ENCODE measurements around the gene CNTNAP3B. TPM values are rescaled to one million over a fixed set of nuclear protein-coding genes. Genes with fewer than 3 reads are reported as not detected.
"Not testable (repeated sequence)": the region's sequence is repeated elsewhere in the genome, so short reads cannot be mapped to it uniquely, and the experiment has no call there.

The CNTNAP3B gene
- total RNA-seq, 4 donors from 2014 or later, result 2.8 to 39.6 (median 7.9) TPM

GRCh38 chr9:41980271-41980670, 149.0 kb downstream of the CNTNAP3B start:
- H3K36me3 ChIP-seq; H3K27ac ChIP-seq; H3K9me3 ChIP-seq; H3K27me3 ChIP-seq; DNase-seq; intact Hi-C loops (cut with DNase I; ENCODE audit: low total_unique reads); in situ Hi-C loops (cut with MboI; ENCODE audit: low pct_ligation_motif_present in 1 of 4, low pct_unique_long_range_greater_than_20kb in 1 of 4, low sequenced_read_pairs in 3 of 4); H3K4me1 ChIP-seq; H3K4me3 ChIP-seq: not testable (repeated sequence)
- no CpG with 5 or more reads among the region's 2 CpGs for WGBS, 2 donors (ENCODE audit: low coverage in 1 of 2)

GRCh38 chr9:41977965-41978600, 151.1 kb downstream of the CNTNAP3B start:
- H3K36me3 ChIP-seq; H3K27me3 ChIP-seq; intact Hi-C loops (cut with DNase I; ENCODE audit: low total_unique reads); H3K4me3 ChIP-seq; DNase-seq; H3K4me1 ChIP-seq; H3K27ac ChIP-seq; H3K9me3 ChIP-seq; in situ Hi-C loops (cut with MboI; ENCODE audit: low pct_ligation_motif_present in 1 of 4, low pct_unique_long_range_greater_than_20kb in 1 of 4, low sequenced_read_pairs in 3 of 4): not testable (repeated sequence)
- no CpG with 5 or more reads among the region's 5 CpGs for WGBS, 2 donors (ENCODE audit: low coverage in 1 of 2)

GRCh38 chr9:41974906-41975305, 154.3 kb downstream of the CNTNAP3B start:
- H3K4me1 ChIP-seq; H3K9me3 ChIP-seq; intact Hi-C loops (cut with DNase I; ENCODE audit: low total_unique reads); H3K27ac ChIP-seq; H3K27me3 ChIP-seq; H3K4me3 ChIP-seq; in situ Hi-C loops (cut with MboI; ENCODE audit: low pct_ligation_motif_present in 1 of 4, low pct_unique_long_range_greater_than_20kb in 1 of 4, low sequenced_read_pairs in 3 of 4); H3K36me3 ChIP-seq; DNase-seq: not testable (repeated sequence)
- WGBS, 2 donors (ENCODE audit: low coverage in 1 of 2), result 95% methylated on average over 15 of the region's 17 CpGs; no CpG with 5 or more reads in 1 of the 2 donors

GRCh38 chr9:41953007-41953406, 176.2 kb downstream of the CNTNAP3B start:
- intact Hi-C loops (cut with DNase I; ENCODE audit: low total_unique reads), result not testable (repeated sequence)

GRCh38 chr9:41941738-41942137, 187.5 kb downstream of the CNTNAP3B start:
- WGBS, 2 donors (ENCODE audit: low coverage in 1 of 2), result 61 to 64% methylated on average over 3 of the region's 3 CpGs
- intact Hi-C loops (cut with DNase I; ENCODE audit: low total_unique reads); H3K27ac ChIP-seq; H3K4me1 ChIP-seq; H3K36me3 ChIP-seq; H3K27me3 ChIP-seq; H3K9me3 ChIP-seq; DNase-seq; in situ Hi-C loops (cut with MboI; ENCODE audit: low pct_ligation_motif_present in 1 of 4, low pct_unique_long_range_greater_than_20kb in 1 of 4, low sequenced_read_pairs in 3 of 4); H3K4me3 ChIP-seq: not testable (repeated sequence)
- TF ChIP-seq CTCF (IDR thresholded peaks at IDR 0.05), result peak in 1 of 5 experiments; percentile 10

More at GRCh38 chr9:41953007-41953406, 176.2 kb downstream of the CNTNAP3B start:
- H3K27ac ChIP-seq; H3K9me3 ChIP-seq; H3K4me3 ChIP-seq; H3K36me3 ChIP-seq; H3K27me3 ChIP-seq; in situ Hi-C loops (cut with MboI; ENCODE audit: low pct_ligation_motif_present in 1 of 4, low pct_unique_long_range_greater_than_20kb in 1 of 4, low sequenced_read_pairs in 3 of 4); H3K4me1 ChIP-seq; DNase-seq: not testable (repeated sequence)
- 64% methylated on average over 36 of the region's 43 CpGs; no CpG with 5 or more reads in 1 of the 2 donors for WGBS, 2 donors (ENCODE audit: low coverage in 1 of 2)

- in situ Hi-C loops (cut with MboI; ENCODE audit: low pct_ligation_motif_present in 1 of 4, low pct_unique_long_range_greater_than_20kb in 1 of 4, low sequenced_read_pairs in 3 of 4); H3K4me1 ChIP-seq; H3K27ac ChIP-seq; intact Hi-C loops (cut with DNase I; ENCODE audit: low total_unique reads); H3K36me3 ChIP-seq; H3K27me3 ChIP-seq; DNase-seq; H3K4me3 ChIP-seq; H3K9me3 ChIP-seq: not testable (repeated sequence)
These were observed 191.1 kb downstream of the CNTNAP3B start for GRCh38 chr9:41938143-41938542.

GRCh38 chr9:41935727-41936126, 193.5 kb downstream of the CNTNAP3B start:
- H3K27me3 ChIP-seq; H3K4me1 ChIP-seq; H3K4me3 ChIP-seq; intact Hi-C loops (cut with DNase I; ENCODE audit: low total_unique reads); H3K27ac ChIP-seq; in situ Hi-C loops (cut with MboI; ENCODE audit: low pct_ligation_motif_present in 1 of 4, low pct_unique_long_range_greater_than_20kb in 1 of 4, low sequenced_read_pairs in 3 of 4); DNase-seq; H3K9me3 ChIP-seq; H3K36me3 ChIP-seq: not testable (repeated sequence)
- 25 to 64% methylated on average over 1 to 3 of the region's 3 CpGs for WGBS, 2 donors (ENCODE audit: low coverage in 1 of 2)

GRCh38 chr9:41929172-41929571, 200.1 kb downstream of the CNTNAP3B start:
- H3K9me3 ChIP-seq; H3K27ac ChIP-seq; intact Hi-C loops (cut with DNase I; ENCODE audit: low total_unique reads); H3K27me3 ChIP-seq; DNase-seq; in situ Hi-C loops (cut with MboI; ENCODE audit: low pct_ligation_motif_present in 1 of 4, low pct_unique_long_range_greater_than_20kb in 1 of 4, low sequenced_read_pairs in 3 of 4); H3K4me1 ChIP-seq; H3K36me3 ChIP-seq; H3K4me3 ChIP-seq: not testable (repeated sequence)
- 93% methylated on average over 5 of the region's 6 CpGs; no CpG with 5 or more reads in 1 of the 2 donors for WGBS, 2 donors (ENCODE audit: low coverage in 1 of 2)

- H3K27ac ChIP-seq; DNase-seq; H3K36me3 ChIP-seq; H3K9me3 ChIP-seq; in situ Hi-C loops (cut with MboI; ENCODE audit: low pct_ligation_motif_present in 1 of 4, low pct_unique_long_range_greater_than_20kb in 1 of 4, low sequenced_read_pairs in 3 of 4); intact Hi-C loops (cut with DNase I; ENCODE audit: low total_unique reads); H3K4me3 ChIP-seq; H3K4me1 ChIP-seq; H3K27me3 ChIP-seq: not testable (repeated sequence)
- no CpG with 5 or more reads among the region's 1 CpG for WGBS, 2 donors (ENCODE audit: low coverage in 1 of 2)
These were observed 211.9 kb downstream of the CNTNAP3B start for GRCh38 chr9:41917374-41917773.

GRCh38 chr9:41905488-41905887, 223.7 kb downstream of the CNTNAP3B start:
- H3K4me1 ChIP-seq; H3K4me3 ChIP-seq; DNase-seq; H3K27me3 ChIP-seq; H3K27ac ChIP-seq; H3K9me3 ChIP-seq; intact Hi-C loops (cut with DNase I; ENCODE audit: low total_unique reads); in situ Hi-C loops (cut with MboI; ENCODE audit: low pct_ligation_motif_present in 1 of 4, low pct_unique_long_range_greater_than_20kb in 1 of 4, low sequenced_read_pairs in 3 of 4); H3K36me3 ChIP-seq: not testable (repeated sequence)
- no CpG with 5 or more reads among the region's 4 CpGs for WGBS, 2 donors (ENCODE audit: low coverage in 1 of 2)

All from transverse colon (tissue), 4 donors.